WTC11 (cell line): ENCODE data around the gene RTF2.

ENCODE experiments used
- ELF4 ChIP-seq: sonication (generic); formaldehyde crosslinking; IDR thresholded peaks from 2 replicates; pipeline ENCODE4 v1.8.1; 2022; ENCODE audit warnings: low read depth, mild to moderate bottlenecking, moderate library complexity, missing genetic modification reagents
- RELA ChIP-seq: sonication (generic); formaldehyde crosslinking; IDR thresholded peaks from 2 replicates; pipeline ENCODE4 v1.8.1; 2022; ENCODE audit warnings: missing genetic modification reagents, mild to moderate bottlenecking, borderline replicate concordance
- TF ChIP-seq, protein P1 (sequence below): fragments of 200-600 bp; IDR thresholded peaks from 2 replicates; pipeline ENCODE4 v1.8.0; 2022; ENCODE audit warnings: antibody characterized with exemption
- TF ChIP-seq, protein P2 (sequence below): sonication (generic); formaldehyde crosslinking; IDR thresholded peaks from 2 replicates; pipeline ENCODE4 v1.8.0; 2022; ENCODE audit warnings: mild to moderate bottlenecking, missing genetic modification reagents

DNA sequence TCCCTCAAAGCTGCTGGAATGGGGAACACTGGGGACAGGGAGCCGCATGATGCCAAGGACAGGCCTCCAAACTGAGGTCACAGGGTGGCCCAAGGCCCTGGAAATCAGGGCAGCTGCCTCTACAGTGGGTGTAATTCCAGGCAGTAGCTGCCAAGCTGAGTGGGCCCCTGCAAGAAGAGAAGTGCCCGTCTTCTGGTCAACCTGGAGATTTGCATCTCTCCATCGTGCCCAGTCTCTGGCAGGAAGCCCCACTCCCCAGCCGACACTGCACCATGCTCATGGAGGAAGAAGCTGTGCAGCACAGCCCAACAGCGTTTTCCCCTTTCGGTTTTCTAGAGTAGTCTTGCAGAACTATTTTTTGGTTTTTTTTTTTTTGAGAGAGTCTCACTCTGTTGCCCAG is 53.9 kb downstream of the RTF2 start:
- TF ChIP-seq, protein P1, sequence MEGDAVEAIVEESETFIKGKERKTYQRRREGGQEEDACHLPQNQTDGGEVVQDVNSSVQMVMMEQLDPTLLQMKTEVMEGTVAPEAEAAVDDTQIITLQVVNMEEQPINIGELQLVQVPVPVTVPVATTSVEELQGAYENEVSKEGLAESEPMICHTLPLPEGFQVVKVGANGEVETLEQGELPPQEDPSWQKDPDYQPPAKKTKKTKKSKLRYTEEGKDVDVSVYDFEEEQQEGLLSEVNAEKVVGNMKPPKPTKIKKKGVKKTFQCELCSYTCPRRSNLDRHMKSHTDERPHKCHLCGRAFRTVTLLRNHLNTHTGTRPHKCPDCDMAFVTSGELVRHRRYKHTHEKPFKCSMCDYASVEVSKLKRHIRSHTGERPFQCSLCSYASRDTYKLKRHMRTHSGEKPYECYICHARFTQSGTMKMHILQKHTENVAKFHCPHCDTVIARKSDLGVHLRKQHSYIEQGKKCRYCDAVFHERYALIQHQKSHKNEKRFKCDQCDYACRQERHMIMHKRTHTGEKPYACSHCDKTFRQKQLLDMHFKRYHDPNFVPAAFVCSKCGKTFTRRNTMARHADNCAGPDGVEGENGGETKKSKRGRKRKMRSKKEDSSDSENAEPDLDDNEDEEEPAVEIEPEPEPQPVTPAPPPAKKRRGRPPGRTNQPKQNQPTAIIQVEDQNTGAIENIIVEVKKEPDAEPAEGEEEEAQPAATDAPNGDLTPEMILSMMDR, result no peak
- TF ChIP-seq ELF4 (CRISPR knock-in tag), result no peak
- TF ChIP-seq, protein P2, sequence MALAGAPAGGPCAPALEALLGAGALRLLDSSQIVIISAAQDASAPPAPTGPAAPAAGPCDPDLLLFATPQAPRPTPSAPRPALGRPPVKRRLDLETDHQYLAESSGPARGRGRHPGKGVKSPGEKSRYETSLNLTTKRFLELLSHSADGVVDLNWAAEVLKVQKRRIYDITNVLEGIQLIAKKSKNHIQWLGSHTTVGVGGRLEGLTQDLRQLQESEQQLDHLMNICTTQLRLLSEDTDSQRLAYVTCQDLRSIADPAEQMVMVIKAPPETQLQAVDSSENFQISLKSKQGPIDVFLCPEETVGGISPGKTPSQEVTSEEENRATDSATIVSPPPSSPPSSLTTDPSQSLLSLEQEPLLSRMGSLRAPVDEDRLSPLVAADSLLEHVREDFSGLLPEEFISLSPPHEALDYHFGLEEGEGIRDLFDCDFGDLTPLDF (CRISPR knock-in tag), result no peak
- no peak for TF ChIP-seq RELA (CRISPR knock-in tag)
